Fibroblast of skin of left biceps (primary cell): ENCODE data around the gene PSMD13.

Experiments used
- DNase-seq, 2 experiments: peaks; one replicate each; pipeline ENCODE4 v3.0.0-alpha.2; 2013; ENCODE audit warnings: low read depth in 2 of 2

Gene PSMD13

GRCh38 chr11:204587-205109 is 32.1 kb upstream of the PSMD13 start:
- no peak for DNase-seq

- DNase-seq: no peak
Measured at GRCh38 chr11:205221-206001, 31.4 kb upstream of the PSMD13 start.

- DNase-seq: no peak
Measured at GRCh38 chr11:206002-206384, 30.8 kb upstream of the PSMD13 start.

GRCh38 chr11:206526-207207 is 30.1 kb upstream of the PSMD13 start:
- DNase-seq: no peak

GRCh38 chr11:207208-207862 is 29.4 kb upstream of the PSMD13 start, which contains the start of the genes BET1L and RIC8A:
Gene BET1L, minus strand, starts transcription at chr11:207399. Its CDS starts 78 bp downstream, at chr11:207321.
Gene RIC8A, plus strand, starts transcription at chr11:207708. Its CDS starts 1,147 bp downstream, at chr11:208855.
- DNase-seq: peak; percentile 96

GRCh38 chr11:207863-208180 is 29.0 kb upstream of the PSMD13 start:
- no peak for DNase-seq

GRCh38 chr11:208181-208916 is 28.4 kb upstream of the PSMD13 start:
- DNase-seq: peak; percentile 27 to 28

GRCh38 chr11:208917-209260 is 27.9 kb upstream of the PSMD13 start:
- DNase-seq: no peak

GRCh38 chr11:209275-210121 is 27.3 kb upstream of the PSMD13 start:
- no peak for DNase-seq

GRCh38 chr11:210122-210802 is 26.5 kb upstream of the PSMD13 start:
- peak; percentile 35 to 53 for DNase-seq

- DNase-seq: no peak
Measured at GRCh38 chr11:210803-211180, 26.0 kb upstream of the PSMD13 start.

- no peak for DNase-seq
Measured at GRCh38 chr11:211295-211694, 25.5 kb upstream of the PSMD13 start.

GRCh38 chr11:211741-212140 is 25.0 kb upstream of the PSMD13 start:
- no peak for DNase-seq

- DNase-seq: no peak
Measured at GRCh38 chr11:212150-213100, 24.4 kb upstream of the PSMD13 start.

GRCh38 chr11:213111-213510 is 23.7 kb upstream of the PSMD13 start:
- no peak for DNase-seq

- no peak for DNase-seq
Measured at GRCh38 chr11:214083-214482, 22.7 kb upstream of the PSMD13 start.

- no peak for DNase-seq
Measured at GRCh38 chr11:215581-216037, 21.2 kb upstream of the PSMD13 start.

GRCh38 chr11:216081-216974 is 20.4 kb upstream of the PSMD13 start:
- DNase-seq: no peak
